ENCODE results near the gene TPBGL.

- TF ChIP-seq POLR2A (IDR thresholded peaks at IDR 0.05), result no peak
- no peak for TF ChIP-seq CTCF (IDR thresholded peaks at IDR 0.05)
Measured at GRCh38 chr11:75205564-75206020, 35.0 kb upstream of the TPBGL start.
